Activated T-cell treated with anti-CD3 and anti-CD28 coated beads, Interleukin-2, amount 50 U/mL, for 72 hours (primary cell): ENCODE measurements around the gene ABCF2. TPM values are rescaled to one million over a fixed set of nuclear protein-coding genes. Genes with fewer than 3 reads are reported as not detected.

ENCODE experiments used
- ATAC-seq, 2 donors: fragments of 150-1000 bp; cut with Tn5 transposase; replicated peaks in 1 of 2; 2 replicates each; pipeline ENCODE4 v1.10.0; 2021; ENCODE audit warnings: moderate library complexity in 2 of 2, mild to moderate bottlenecking in 1 of 2
- DNase-seq, 2 donors: peaks; one replicate each; pipeline ENCODE4 v3.0.0; 2021 to 2022; ENCODE audit warnings: mixed read lengths in 1 of 2
- H3K27ac Mint-ChIP-seq: one replicate; pipeline ENCODE4 v1.8.0; 2022; ENCODE audit warnings: mild to moderate bottlenecking, moderate library complexity, mixed read lengths
- H3K27me3 Mint-ChIP-seq: one replicate; pipeline ENCODE4 v1.8.0; 2022; ENCODE audit warnings: low read depth, mixed read lengths
- H3K36me3 Mint-ChIP-seq, 2 donors: one replicate each; pipeline ENCODE4 v1.8.0; 2022; ENCODE audit warnings: mixed read lengths in 2 of 2, mild to moderate bottlenecking in 1 of 2; ENCODE audit not compliant: insufficient read depth in 2 of 2
- H3K4me1 Mint-ChIP-seq: one replicate; pipeline ENCODE4 v1.8.0; 2022; ENCODE audit warnings: low read depth, mixed read lengths
- H3K4me3 Mint-ChIP-seq, 2 donors: one replicate each; pipeline ENCODE4 v1.8.0; 2022; ENCODE audit warnings: mild to moderate bottlenecking in 2 of 2, mixed read lengths in 2 of 2, moderate library complexity in 2 of 2
- H3K9me3 Mint-ChIP-seq, 2 donors: one replicate each; pipeline ENCODE4 v1.8.0; 2022; ENCODE audit warnings: mixed read lengths in 2 of 2
- total RNA-seq, 2 donors: library from RNA; stranded (reverse); gene quantifications; one replicate each; pipeline ENCODE4 v1.2.3, GENCODE V29; 2022

Gene ABCF2
- total RNA-seq, 2 donors from 2014 or later, result 29.7 to 31.9 TPM

DNA sequence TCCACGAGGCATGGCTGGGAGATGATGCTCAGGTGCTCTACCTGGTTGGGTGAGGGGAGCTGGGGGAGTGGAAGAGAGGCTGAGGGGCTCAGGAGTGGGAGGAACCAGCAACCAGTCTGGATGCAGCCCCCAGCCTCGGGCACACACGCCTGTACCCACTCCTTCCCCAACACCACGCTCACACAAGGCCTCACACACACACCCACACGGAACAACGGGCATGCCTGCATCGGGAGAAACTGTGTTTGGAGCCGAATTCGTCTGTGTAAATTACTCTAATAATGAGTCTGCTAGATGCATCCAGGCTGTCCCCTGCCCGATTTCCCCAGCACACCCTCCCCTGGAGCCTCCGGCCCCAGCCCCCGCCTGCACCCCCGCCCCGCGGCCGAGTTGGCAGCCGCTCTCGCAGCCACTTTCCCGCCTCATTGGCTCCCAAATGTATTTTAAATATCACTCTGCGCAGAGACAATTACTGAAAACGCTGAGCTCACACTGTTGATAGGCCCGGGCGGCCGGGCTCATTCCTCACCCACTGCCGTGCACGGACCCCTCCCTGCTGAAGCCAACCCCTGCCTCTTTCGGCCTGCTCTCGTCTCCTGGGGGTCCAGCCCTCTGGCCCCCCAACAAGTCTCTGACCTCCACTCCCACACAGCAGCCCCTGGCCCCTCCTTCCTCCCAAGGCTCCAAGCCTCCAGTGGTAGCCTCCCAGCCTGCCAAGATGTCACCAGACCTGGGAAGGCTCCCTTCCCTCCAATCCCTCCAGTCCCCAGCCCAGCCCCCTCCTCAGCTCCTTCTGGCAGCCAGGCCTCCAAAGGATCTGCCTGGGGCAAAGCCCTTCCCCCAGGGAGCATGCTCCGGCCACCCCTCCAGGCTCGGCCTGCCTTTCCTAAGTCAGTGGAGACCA, 27.8 kb downstream of the ABCF2 start:
- H3K9me3 Mint-ChIP-seq, result no peaks in the 10 kb centered on the region
- no peak overlapping the region for H3K27ac Mint-ChIP-seq
- DNase-seq (no peak), ATAC-seq (no peak)
- no peak overlapping the region for H3K4me3 Mint-ChIP-seq
- H3K36me3 Mint-ChIP-seq, result no peaks in the 10 kb centered on the region
- H3K27me3 Mint-ChIP-seq, result peaks cover 9% of the 10 kb centered on the region
- no peaks in the 10 kb centered on the region for H3K4me1 Mint-ChIP-seq

- H3K4me1 Mint-ChIP-seq, result no peaks in the 10 kb centered on the region
- ATAC-seq, result no peak
- H3K36me3 Mint-ChIP-seq, result no peaks in the 10 kb centered on the region
- H3K4me3 Mint-ChIP-seq, result no peak overlapping the region
- no peak overlapping the region for H3K27ac Mint-ChIP-seq
- DNase-seq, result no peak
- peaks cover 9% of the 10 kb centered on the region for H3K27me3 Mint-ChIP-seq
- H3K9me3 Mint-ChIP-seq, result no peaks in the 10 kb centered on the region
Measured at GRCh38 chr7:151197932-151198331, 29.1 kb downstream of the ABCF2 start.

- peaks cover 9% of the 10 kb centered on the region for H3K27me3 Mint-ChIP-seq
- H3K9me3 Mint-ChIP-seq, result no peaks in the 10 kb centered on the region
- no peak overlapping the region for H3K4me3 Mint-ChIP-seq
- no peaks in the 10 kb centered on the region for H3K4me1 Mint-ChIP-seq
- no peaks in the 10 kb centered on the region for H3K36me3 Mint-ChIP-seq
- DNase-seq (no peak), ATAC-seq (no peak)
- no peak overlapping the region for H3K27ac Mint-ChIP-seq
Measured at GRCh38 chr7:151195616-151196450, 31.2 kb downstream of the ABCF2 start.

DNA sequence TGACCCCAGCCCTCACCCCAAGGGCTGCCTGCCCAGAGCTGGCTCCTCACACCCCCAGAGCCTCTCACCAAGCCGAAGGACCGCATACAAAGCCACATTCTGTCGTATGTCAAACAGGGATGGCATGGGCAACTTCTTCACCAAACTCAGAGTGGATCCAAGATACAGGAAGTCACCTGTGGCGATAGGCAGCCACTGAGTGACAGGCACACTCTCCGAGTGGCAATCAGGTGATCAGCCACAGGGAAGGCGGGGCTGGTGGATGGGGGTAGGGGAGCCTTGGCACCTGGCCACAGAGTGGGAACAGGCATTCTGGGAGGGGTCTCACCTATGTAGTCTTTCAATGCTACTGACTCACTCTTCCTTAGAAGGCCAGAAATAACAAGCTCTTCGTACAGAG, 32.8 kb downstream of the ABCF2 start:
- Mint-ChIP-seq H3K27me3 (peaks cover 9% of the 10 kb centered on the region), H3K36me3 (no peaks in the 10 kb centered on the region), H3K27ac (no peak overlapping the region), H3K4me1 (no peaks in the 10 kb centered on the region), H3K4me3 (no peak overlapping the region), H3K9me3 (no peaks in the 10 kb centered on the region)
- ATAC-seq (no peak), DNase-seq (no peak)

DNA sequence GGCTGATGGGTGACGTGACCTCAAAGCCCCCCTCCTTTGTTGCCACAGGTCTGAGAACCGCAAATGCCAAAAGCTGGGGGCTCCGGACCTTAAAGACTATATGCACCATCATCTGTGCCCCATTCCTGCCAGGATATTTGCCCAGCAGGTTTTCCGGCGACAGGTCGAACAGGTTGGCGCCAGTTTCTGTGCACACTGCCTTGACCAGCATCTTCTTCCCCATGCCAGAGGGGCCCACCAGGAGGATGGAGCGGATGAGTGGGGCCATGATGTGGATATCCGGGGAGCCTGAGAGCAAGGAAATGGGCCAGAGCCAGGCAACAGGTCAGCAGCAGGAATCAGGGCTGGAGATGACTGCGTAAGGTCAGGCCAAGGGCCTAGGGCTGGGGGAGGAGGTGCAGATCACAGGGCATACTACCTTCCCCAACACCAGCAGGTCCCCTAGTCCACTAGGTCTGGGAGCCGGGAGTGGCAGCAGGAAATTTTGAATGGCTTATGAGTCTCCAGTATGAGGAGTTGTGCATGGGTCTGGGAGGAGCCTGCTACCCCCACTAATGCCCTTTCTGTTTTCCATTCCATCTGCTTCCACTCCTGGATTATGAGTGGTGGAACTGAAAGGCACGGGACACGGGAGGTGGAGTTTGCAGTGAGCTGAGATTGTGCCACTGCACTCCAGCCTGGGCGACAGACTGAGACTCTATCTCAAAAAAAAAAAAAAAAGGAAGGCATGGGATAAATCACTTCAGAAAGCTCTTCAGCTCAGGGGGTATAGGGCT, 33.6 kb downstream of the ABCF2 start:
- H3K4me3 Mint-ChIP-seq, result no peak overlapping the region
- H3K9me3 Mint-ChIP-seq, result no peaks in the 10 kb centered on the region
- no peak for DNase-seq
- no peaks in the 10 kb centered on the region for H3K4me1 Mint-ChIP-seq
- H3K27me3 Mint-ChIP-seq, result peaks cover 9% of the 10 kb centered on the region
- no peak for ATAC-seq
- no peak overlapping the region for H3K27ac Mint-ChIP-seq
- no peaks in the 10 kb centered on the region for H3K36me3 Mint-ChIP-seq

GRCh38 chr7:151192002-151192539, 34.9 kb downstream of the ABCF2 start:
- Mint-ChIP-seq H3K4me1 (no peaks in the 10 kb centered on the region), H3K27ac (no peak overlapping the region), H3K4me3 (no peak overlapping the region), H3K27me3 (peaks cover 9% of the 10 kb centered on the region), H3K36me3 (no peaks in the 10 kb centered on the region), H3K9me3 (no peaks in the 10 kb centered on the region)
- DNase-seq, result no peak
- no peak for ATAC-seq

GRCh38 chr7:151191544-151191943, 35.5 kb downstream of the ABCF2 start:
- peaks cover 9% of the 10 kb centered on the region for H3K27me3 Mint-ChIP-seq
- H3K4me3 Mint-ChIP-seq, result no peak overlapping the region
- H3K36me3 Mint-ChIP-seq, result no peaks in the 10 kb centered on the region
- DNase-seq (no peak), ATAC-seq (no peak)
- no peaks in the 10 kb centered on the region for H3K9me3 Mint-ChIP-seq
- H3K27ac Mint-ChIP-seq, result no peak overlapping the region
- H3K4me1 Mint-ChIP-seq, result no peaks in the 10 kb centered on the region

DNA sequence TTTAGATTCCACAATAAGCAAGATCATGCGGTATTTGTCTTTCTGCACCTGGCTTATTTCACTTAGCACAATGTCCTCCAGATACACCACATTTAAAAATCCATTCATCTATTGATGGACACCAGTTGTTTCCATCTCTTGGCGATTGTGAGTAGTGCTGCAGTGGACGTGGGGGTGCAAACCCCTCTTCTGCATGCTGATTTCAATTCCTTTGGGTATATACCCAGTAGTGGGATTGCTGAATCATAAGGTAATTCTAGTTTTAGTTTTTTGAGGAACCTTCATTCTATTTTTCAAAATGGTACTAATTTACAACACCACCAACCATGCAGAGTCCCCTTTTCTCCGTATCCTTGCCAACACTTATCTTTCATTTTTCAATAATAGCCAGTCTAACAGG, 38.0 kb downstream of the ABCF2 start:
- no peak overlapping the region for H3K4me3 Mint-ChIP-seq
- H3K36me3 Mint-ChIP-seq, result no peaks in the 10 kb centered on the region
- no peaks in the 10 kb centered on the region for H3K9me3 Mint-ChIP-seq
- ATAC-seq (no peak), DNase-seq (no peak)
- no peak overlapping the region for H3K27ac Mint-ChIP-seq
- H3K27me3 Mint-ChIP-seq, result no peaks in the 10 kb centered on the region
- H3K4me1 Mint-ChIP-seq, result no peaks in the 10 kb centered on the region

- Mint-ChIP-seq H3K27me3 (no peaks in the 10 kb centered on the region), H3K4me3 (no peak overlapping the region), H3K9me3 (no peaks in the 10 kb centered on the region), H3K27ac (no peak overlapping the region), H3K36me3 (no peaks in the 10 kb centered on the region), H3K4me1 (no peaks in the 10 kb centered on the region)
- DNase-seq (no peak), ATAC-seq (no peak)
Measured at GRCh38 chr7:151188252-151188542, 38.8 kb downstream of the ABCF2 start.

- Mint-ChIP-seq H3K4me1 (no peaks in the 10 kb centered on the region), H3K36me3 (no peaks in the 10 kb centered on the region), H3K27me3 (no peaks in the 10 kb centered on the region), H3K9me3 (no peaks in the 10 kb centered on the region), H3K27ac (no peak overlapping the region), H3K4me3 (no peak overlapping the region)
- DNase-seq (no peak), ATAC-seq (no peak)
Measured at GRCh38 chr7:151187409-151188251, 39.4 kb downstream of the ABCF2 start.

- H3K36me3 Mint-ChIP-seq, result no peaks in the 10 kb centered on the region
- no peak within 1 kb of the TSS for H3K27ac Mint-ChIP-seq
- H3K4me3 Mint-ChIP-seq, result no peak within 1 kb of the TSS
- no peaks in the 10 kb centered on the region for H3K27me3 Mint-ChIP-seq
- no peaks in the 10 kb centered on the region for H3K9me3 Mint-ChIP-seq
- no peaks in the 10 kb centered on the region for H3K4me1 Mint-ChIP-seq
- no peak for ATAC-seq
- DNase-seq, result no peak
Measured at GRCh38 chr7:151186640-151187408, 40.2 kb downstream of the ABCF2 start, which contains the start of gene ASB10. Gene ASB10 (minus strand): TSS chr7:151187250. CDS start chr7:151187130, 120 bp downstream.
